ENCODE data around the gene OSBP2.
A peak's percentile ranks its signal among the peaks of the same experiment; 100 is the strongest.

The OSBP2 gene

DNA sequence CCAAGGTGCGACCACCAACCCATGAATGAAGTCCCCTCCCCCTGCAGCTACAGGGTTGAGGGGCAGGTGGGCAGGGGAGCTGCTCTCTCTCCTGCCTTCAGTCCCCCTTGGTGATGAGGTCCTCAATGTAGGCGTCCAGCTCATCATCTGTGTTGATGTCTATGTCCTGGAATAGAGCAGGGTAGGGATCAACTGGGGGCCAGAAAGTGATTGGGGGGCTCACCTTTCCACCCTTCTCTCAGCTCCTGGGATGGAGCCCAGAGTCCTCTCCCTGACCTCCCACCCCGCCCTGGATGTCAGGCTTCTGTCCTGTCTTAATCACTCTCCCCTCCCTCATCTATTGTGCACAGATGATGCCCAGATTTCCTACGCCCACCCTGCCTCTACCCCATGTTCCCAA, 232.0 kb downstream of the OSBP2 start:
- intact Hi-C loops (cut with DNase I) = no loop called here
- DNase-seq = peak in 3 of 42 donors; percentile 10 to 22 (median 13)

DNA sequence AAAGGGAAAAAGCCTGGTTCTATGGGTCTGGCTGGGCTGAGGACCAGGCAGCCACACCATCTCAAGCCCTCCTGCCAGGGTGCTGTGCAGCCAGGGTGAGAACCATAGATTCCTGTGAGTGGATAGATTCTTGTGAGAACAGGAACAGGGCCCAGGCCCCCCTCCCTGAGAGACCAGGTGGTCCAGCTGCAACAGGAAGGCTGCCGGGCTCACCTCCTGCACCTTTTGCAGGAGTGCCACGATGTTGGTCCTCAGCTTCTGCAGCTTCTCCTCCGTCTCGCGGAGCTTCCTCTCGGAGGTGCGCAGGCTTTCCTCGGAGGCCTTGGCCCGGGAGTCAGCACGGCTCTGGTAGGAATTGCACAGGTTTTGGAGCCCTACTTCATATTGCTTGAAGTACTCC, 233.1 kb downstream of the OSBP2 start:
- peak in 1 of 42 donors; percentile 33 for DNase-seq
- intact Hi-C loops (cut with DNase I) = no loop called here

DNA sequence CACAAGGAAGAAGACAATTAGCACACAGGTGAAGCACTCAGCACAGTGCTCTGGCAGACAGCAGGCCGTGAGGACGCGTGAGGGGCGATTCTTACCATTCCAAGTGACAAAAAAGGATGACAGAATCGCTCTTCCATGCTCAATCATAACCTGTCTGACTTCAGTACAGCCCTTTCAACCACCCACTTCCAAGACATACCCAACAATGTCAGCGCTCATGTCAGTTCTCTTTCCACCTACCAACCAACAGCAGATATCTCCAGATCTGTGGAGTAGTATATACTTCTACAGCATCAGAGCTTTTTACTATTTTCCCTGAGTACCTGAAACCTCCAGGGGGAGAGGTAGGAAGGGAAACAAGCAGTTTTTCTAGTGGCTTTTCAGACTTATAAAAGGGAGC, 233.7 kb downstream of the OSBP2 start:
- intact Hi-C loops (cut with DNase I) = no loop called here
- DNase-seq = peak in 5 of 42 donors; percentile 7 to 63 (median 33)

DNA sequence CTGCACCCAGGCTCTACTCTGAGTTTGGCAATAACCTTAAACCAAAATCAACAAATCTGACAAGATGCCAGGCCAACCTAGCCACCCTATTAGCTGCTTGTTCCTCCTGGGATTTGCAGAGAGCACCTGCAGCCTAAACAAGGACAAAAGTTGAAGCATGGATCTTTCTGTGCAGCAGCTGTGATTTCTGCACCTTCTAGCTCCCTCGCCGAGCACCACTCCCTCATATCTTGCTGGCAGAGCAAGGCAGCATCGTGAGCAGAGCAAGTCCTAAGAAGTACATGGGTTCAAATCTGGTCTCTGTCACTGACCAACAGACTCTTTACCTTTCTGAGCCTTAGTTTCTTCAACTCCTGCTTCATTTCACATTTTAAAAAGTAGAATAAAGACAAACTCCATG, 235.6 kb downstream of the OSBP2 start:
- peak in 25 of 42 donors; percentile 13 to 80 (median 45) for DNase-seq

DNA sequence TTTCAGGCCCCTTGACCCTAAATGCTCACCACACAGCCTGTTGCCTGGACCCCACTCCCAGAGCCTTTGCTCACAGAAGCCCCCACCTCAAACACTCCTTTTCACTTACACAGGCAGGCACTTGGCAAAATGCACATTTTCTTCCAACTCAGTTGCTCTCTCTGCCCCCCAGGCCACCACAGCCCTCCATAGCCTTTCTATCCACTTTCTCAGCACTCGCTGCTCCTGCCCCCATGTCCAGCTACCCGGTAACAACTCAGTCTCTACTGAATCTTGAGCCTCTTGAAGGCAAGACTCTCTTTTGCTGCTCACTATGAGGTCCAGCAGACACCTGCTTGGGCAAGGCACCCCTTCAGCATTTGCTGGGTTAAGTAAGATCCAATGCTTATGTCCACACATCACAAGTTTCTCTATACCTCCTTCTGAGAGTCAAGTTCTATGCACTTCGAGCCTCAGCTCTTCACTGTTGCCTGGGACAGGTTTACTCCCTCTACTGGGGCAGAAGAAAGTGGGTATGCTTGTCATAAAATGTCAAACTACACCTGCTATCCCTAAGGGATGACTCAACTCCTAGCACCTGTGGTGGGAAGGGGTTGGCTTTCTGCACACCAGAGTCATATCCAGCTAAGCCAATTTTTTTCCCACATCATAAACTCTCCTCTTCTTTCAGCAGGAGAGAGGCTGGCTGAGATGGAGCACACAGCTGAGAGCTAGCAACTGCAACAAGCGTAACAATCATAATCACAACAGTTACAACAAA, 237.0 kb downstream of the OSBP2 start:
- peak in 13 of 42 donors; percentile 10 to 74 (median 32) for DNase-seq
- intact Hi-C loops (cut with DNase I) = no loop called here

More for the DNA sequence above, 235.6 kb downstream of the OSBP2 start:
- intact Hi-C loops (cut with DNase I) = no loop called here

DNA sequence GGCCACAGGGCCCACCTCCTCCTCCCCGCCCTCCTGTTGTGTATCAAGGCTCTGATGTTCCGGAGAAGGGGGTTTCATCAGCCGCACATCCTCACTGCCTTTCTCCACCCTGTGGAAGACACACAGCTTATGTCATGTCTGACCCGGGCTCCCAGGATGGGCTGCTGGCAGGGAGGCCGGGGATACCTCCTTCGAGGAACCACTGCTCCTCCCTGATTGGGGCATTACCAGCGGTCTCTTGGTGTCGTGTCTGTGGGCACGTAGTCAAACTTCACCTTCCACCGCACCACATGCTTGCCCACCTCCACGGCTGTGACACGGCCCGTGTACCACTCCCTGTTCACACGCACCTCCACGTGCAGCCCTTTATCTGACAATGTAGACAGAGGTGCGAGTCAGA, 238.0 kb downstream of the OSBP2 start:
- intact Hi-C loops (cut with DNase I) = no loop called here
- no peak for DNase-seq

DNA sequence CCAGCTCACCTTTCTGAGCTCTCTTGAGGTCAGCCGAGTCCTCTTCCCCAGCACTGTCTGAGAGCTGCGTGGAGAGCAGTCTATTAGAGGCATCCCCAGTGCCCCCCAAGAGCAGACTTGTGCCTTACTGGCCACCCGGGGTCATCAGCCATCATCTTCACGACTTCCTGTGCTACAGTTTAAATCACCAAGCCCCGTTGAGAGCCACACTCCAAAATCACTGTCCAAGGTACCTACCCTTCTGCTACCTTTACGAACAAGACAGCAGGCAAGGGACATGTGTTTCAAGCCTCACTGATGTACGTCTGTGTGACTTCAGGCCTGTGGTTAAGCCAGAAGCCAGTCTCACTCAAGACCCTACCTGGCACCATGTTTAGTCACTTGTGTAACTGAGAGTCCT, 238.8 kb downstream of the OSBP2 start:
- DNase-seq = no peak

DNA sequence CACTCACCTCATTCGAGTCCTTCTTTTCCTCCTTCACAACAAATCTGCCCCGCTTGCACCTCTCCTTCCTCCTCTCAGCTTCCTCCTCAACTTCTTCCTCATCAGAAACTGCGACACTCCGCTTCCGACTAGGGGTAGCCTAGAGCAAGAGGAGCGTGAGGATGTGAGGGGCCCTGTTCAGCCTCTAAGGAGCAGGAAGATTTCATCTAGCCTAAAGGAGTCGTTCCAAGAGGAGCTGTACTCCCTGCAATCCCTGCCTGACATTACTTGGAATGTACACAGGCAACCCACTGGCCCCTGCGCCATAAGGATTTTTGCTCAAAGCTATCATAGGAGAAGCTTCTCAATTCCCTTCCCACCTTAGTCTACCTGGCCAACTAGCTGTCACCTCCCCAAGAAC, 239.4 kb downstream of the OSBP2 start:
- no peak for DNase-seq
- intact Hi-C loops (cut with DNase I) = no loop called here

More for the DNA sequence above, 238.8 kb downstream of the OSBP2 start:
- intact Hi-C loops (cut with DNase I) = no loop called here

DNA sequence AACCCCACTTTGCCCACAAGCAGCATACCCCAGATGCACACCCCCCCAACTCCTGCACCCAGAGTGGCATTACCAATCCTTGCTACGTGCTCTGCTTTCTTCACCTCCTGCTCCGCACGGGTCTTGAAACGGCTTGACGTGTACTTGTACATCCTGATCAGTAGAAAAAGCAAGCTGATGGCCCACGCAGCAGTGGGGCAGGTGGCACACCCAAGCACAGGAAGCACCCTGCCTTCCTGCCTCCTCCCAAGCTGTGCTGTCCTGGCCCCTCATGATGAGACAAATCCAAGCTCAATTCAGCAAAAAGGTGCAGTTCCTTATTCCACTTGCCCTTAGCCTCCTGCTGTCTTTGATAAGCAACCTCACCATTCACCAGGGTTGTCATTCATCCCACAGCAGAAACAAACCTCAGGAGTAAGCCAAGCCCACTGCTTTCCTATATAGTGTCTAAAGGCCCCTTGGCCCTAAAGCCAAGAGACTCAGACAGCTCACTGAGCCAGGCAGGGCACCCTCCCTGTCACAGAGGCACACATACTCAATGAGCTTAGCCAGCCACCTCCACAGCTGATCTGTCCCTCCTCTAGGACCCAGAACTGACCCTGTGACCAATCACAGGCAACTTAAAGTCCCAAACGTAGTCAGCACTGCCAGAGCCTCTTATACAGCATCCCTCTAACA, 246.2 kb downstream of the OSBP2 start:
- intact Hi-C loops (cut with DNase I) = no loop called here
- no peak for DNase-seq

DNA sequence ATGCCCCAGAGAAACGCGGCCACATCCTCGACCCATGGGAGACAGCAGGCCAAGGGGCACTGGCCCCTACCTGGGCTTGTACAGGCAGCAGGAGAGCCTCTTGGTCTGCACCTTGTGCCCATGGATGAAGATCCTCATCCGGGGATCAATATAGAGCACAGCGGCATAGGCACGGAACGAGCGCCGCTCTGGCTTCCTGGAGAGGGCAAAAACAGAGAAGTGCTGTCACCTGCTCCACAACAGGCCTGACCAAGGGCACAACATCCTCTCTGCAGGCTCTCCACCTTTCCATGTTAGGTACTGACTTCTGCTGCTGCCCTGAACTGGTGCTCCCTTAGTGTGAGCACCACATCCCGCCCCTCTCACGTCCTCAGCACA, 246.7 kb downstream of the OSBP2 start:
- DNase-seq = no peak
- intact Hi-C loops (cut with DNase I) = no loop called here

DNA sequence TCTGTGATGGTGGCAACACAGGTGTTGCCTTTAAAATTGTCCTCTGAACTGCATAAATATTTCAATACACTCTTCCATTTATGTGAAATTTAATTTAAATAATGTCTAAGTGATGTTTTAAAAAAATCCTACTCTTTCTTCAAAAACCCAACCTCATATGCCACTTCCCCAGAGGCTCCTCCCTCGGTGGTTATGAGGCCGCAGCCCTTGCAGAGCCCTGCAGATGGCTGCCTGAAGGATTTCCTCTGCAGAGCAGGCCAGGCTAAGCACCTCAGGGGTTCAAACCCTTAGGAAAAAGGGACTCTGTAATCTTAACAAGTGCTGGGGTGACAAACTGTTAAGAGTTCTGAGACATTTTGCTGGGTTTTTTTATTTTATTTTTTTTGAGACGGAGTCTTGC, 248.7 kb downstream of the OSBP2 start:
- no peak for DNase-seq
- intact Hi-C loops (cut with DNase I) = no loop called here

DNA sequence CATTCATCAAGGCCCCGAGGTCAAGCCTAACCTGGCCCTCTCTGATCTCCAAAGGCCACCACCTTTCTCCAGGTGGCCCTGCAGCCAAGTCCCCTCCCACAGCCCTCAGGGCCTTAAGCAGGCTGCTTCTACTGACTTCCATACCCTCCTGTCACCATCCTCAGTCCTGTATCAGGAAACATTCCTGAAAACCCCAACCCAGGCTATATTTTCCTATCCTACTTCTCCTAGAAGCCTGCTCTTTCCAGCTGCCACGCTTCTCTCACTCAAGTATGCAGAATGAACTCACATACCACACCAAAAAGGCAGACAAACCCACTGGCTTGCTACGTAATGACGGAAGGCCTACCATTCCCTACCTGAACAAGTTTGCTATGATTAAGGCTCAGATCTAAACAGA, 250.3 kb downstream of the OSBP2 start:
- DNase-seq = no peak
- intact Hi-C loops (cut with DNase I) = loop anchor here (5.0 kb wide), 1 partner anchor 142 kb away; no protein-coding TSS in a partner anchor

DNA sequence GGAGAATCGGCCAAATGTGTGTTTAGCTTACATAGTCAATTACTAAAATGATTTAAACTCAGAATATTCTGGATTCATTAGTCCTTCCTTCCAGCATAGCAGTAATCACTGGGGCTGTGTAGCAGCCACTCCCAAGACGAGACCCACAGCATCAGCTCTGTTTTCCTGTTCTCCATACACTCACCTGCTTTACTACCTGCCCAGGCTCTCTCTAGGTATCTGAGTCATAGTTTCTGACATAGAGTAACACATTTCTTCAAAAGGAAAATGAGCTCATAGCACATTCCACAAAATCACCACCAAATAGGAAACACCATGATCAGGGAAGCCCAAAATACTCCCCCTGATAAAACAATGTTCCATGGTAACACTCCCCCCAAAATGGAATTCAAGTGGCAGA, 251.0 kb downstream of the OSBP2 start:
- intact Hi-C loops (cut with DNase I) = loop anchor here (5.0 kb wide), 1 partner anchor 142 kb away; no protein-coding TSS in a partner anchor
- DNase-seq = no peak

DNA sequence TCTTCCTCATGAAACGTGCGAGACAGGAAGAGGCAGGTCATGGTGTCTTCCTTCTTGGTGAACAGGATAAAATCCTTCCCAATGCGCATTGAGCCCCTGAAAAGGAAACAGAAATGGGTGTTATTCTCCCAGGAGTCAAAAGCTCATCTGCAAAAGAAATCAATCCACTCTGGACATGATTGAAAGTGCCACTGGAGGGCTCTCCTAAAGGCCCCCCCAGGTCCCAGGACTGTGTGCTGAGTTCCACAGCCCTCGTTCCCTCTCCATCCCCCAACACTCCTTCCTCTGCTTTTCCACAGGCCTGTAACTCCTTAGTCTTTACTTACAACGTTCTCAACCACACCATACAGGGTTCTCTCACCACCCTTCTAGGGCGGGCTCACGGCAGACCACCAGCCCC, 251.7 kb downstream of the OSBP2 start:
- intact Hi-C loops (cut with DNase I) = loop anchor here (5.0 kb wide), 1 partner anchor 141 kb away; no protein-coding TSS in a partner anchor
- DNase-seq = no peak

DNA sequence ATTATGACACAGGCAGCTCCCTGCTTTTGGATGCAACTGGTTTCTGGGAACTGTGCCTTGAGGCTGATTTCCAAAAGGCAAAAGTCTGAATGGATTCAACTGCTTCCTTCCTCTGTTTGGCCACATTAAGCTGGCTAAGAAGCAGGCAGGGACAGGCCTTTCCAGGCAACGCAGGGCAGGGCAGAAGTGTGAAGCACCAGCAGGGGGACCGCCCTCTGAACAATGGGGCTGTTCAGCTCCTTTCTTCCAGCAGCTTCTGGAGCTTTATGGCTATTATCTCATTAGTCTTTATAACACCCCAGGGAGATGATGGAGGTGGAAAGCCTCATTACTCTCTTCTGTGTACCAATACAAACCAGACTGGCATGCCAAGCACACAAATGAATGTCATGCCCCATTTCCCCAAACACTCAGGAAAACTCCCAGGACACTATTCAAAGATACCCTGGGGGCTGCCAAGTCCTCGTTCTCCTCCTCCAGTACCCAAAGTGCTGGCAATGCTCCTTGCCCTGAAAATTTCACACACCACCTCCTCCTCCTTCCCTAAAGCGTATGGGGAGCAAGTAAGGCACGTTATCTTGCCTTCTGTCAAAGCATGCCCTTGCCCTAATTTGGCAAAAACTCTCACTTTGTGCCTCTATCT, 252.6 kb downstream of the OSBP2 start:
- DNase-seq = peak in 39 of 42 donors; percentile 13 to 84 (median 56)
- intact Hi-C loops (cut with DNase I) = loop anchor here (5.0 kb wide), 1 partner anchor 140 kb away; no protein-coding TSS in a partner anchor

DNA sequence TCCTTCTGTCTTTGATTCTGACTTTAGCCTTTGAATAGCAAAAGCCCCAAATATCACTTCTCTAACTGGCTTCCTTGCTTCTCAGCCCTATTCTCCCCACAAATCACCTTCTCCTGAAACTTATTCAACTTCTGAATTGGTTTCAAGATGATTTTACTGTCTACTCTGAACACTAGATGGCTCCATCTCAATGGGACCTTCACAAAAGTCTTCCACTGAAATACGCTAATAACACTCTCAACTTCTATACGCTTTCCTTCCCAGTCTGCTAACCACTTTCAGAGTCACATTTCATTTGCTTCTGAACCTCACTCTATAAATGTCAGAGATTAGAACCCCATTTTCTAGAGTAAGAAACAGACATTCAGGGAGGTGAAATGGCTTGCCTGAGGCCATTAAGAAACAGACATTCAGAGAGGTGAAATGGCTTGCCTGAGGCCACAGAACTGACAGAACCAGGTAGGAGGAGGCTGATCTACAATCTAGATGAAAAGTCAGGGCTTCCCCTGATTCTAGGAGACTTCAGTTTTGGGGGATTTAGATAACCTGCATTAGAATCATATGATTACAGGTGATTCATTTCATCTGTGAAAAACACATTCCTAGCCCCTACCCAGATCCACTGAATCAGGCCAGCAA, 253.3 kb downstream of the OSBP2 start:
- DNase-seq = peak in 3 of 42 donors; percentile 13 to 51 (median 46)

DNA sequence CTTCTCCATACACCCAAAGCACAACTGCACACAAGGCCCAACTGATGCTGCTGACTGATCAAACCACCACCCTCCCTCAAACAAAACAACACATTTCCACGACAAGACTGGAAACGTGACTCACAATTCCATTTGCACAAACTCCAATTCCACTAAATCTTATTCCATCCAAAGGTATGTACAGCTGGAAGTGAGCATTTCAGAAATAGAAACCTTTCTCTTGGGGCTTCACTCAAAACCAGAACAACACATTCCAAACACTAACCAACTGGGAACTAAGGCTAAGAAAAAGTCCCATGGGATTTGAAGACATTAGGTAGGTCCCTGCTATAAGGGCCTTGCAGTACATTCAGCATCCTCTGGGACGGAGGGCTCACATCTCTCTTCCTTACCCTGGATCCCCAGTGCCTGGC, 254.3 kb downstream of the OSBP2 start:
- intact Hi-C loops (cut with DNase I) = loop anchor here (5.0 kb wide), 1 partner anchor 138 kb away; no protein-coding TSS in a partner anchor
- DNase-seq = no peak

More for the DNA sequence above, 253.3 kb downstream of the OSBP2 start:
- intact Hi-C loops (cut with DNase I) = loop anchor here (5.0 kb wide), 1 partner anchor 139 kb away; no protein-coding TSS in a partner anchor

DNA sequence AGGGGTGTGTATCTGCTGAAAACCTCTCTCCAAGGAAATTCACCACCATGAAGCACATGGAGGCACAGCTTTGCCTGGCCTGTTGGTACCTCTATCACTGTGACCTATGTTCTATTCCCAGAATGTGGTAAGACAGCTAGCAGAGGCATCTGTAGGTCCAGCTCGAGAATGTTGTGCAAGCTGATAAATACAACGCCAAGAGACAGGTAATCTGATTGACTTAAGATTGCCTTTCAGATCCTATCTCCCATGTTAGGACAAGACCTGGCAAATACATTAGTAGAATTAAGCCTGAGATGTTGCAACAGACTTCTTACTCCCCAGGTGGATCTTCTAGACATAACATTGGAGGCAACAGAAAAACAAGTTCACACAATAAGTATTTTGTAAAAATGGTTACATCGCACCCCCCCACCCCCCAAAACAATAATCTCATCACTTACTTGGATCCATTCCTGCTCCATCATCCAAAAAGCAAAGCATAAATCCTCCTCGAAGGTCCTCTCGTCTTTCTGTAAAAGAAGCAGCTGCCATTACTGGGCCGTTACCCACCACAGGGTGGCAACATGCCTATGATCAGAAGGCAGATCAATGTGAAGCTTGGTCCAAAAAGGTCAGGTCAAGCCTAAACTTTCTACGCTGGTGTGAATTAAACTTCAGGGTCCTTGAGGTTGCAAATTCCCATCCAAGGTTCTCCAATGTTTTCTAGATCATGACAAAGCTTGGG, 255.4 kb downstream of the OSBP2 start:
- intact Hi-C loops (cut with DNase I) = loop anchor here (5.0 kb wide), 1 partner anchor 137 kb away; no protein-coding TSS in a partner anchor
- no peak for DNase-seq

DNA sequence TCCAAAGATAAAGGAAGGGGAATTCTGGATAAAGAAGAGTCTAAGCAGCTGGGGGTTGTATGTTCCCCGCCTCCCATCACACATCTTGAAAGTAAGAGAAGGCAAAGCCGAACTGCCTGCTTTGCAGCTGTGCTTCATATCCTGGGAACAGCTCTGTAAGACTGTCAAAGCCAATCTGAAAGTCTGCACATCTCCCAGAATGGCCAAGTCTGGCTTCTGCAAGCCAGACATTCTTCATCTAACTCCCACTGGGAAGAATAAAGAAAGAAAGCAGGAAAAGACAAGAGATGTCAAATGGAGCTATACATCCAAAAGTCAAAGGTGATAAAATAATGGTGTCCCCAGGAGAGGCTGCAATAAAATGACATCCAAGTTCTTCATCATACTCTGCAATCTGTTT, 258.5 kb downstream of the OSBP2 start:
- DNase-seq = no peak
- intact Hi-C loops (cut with DNase I) = no loop called here

All from head of caudate nucleus (tissue), 42 donors.